Pons (tissue), 1 donor: ENCODE results near the gene ANKRD39.

ENCODE experiments used
- DNase-seq: peaks from one replicate; pipeline ENCODE4 v3.0.0-alpha.2; 2016; ENCODE audit warnings: low spot score

ANKRD39 gene

DNA sequence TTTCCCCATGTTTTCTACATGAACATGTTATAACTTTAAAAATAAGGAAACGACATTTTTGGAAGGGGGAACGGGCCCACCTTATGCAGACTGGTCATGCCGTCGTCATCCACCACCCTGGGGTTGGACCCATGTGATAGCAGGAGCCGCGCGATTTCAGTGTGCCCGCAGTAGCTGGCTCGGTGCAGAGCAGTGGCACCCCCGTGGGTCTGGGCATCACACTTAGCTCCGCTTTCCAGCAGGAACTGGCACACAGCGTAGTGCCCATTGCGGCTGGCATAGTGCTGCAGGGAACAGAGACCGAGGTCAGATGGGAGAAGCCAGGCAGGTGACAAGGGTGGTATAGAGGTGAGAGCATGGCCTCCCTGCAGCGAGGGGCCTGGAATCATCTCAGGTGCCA is 4.5 kb downstream of the ANKRD39 start:
- DNase-seq, result no peak

DNA sequence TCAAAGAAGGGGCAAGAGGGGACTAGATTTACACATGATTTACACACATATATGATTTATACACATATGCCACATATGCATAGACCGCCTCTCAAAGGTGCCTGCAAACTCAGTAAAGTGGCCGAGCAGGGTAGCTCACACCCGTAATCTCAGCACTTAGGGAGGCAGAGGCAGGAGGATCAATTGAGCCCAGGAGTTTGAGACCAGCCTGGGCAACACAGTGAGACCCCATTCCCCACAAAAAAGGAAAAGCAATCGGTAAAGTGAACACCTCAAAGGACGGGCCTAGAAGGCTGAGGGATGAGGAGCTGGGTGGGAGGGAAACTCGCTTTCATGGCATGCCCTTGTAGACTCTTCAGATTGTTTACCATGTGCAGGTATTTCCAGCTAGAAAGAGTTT is 5.1 kb downstream of the ANKRD39 start:
- DNase-seq, result no peak

DNA sequence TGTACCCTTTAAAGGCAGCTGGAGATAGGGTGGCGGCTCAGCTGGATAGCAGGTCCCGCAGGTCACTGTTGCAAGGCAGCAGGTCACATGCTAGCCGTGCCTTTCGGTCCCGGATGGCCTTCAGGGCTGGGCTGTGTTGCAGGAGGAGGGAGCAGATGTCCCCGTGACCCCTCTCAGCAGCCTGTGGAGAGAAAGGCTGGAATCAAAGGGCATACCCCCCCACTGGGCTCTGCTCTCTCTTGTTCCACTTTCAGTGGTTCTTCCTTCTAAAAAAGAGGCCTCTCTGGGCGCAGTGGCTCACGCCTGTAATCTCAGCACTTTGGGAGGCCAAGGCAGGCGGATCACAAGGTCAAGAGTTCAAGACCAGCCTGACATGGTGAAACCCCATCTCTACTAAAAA is 9.6 kb downstream of the ANKRD39 start:
- DNase-seq, result no peak

DNA sequence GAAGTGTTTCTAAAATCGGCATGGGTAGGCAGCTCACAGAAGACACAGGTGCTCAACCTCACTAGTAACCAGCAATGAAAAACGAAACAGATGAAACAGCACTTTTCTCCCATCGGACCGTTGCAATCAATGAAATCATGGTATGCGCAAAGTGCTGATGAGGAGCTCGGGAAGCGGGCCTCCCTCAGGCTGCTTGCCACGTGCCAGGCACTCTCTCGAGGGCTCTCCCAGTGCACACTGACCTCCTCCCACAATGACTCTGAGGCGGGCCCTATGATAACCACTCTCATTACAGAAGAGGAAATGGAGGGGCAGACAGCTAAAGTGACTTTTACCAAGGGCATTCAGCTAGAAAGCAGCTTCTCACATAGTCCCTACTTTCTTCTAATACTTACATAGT is 10.2 kb downstream of the ANKRD39 start:
- no peak for DNase-seq

DNA sequence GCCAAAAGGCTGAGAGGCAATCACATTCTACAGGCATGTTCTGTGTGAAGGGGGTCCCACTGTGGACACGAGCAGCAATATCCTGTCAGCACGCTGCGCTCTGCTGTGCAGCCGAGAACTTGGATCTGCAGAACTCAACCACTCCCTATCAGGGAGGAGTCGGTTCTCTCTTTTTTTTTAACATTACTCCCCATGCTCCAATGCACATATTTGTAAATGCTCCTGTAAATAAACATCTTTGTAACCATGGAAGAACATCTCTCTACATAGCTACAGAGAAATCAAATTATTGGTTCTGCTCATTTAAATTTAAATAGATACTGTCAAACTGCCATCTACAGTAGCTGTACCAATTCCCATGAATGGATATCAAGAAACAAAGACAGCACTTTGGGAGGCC is 11.0 kb downstream of the ANKRD39 start:
- no peak for DNase-seq

DNA sequence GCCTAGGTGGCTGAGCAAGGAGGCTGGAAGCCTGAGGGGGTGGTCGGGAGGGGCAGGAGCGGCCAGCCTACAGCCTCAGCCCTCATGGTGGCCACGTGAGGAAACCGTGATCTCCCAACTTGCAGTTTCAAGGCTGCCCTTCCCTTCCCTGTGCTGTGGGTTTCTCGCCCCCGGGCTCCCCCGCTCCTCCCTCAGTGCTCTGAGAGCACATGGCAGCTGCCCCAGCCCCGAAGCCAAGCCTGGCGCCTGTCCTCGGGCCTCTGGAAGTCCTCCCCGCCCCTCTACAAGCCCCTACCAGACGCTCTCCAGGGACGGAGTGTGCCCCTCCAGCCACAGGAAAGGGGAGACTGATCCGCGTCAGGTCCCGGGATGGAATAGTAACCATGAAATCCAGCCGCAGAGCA is 13.4 kb downstream of the ANKRD39 start:
- no peak for DNase-seq

DNA sequence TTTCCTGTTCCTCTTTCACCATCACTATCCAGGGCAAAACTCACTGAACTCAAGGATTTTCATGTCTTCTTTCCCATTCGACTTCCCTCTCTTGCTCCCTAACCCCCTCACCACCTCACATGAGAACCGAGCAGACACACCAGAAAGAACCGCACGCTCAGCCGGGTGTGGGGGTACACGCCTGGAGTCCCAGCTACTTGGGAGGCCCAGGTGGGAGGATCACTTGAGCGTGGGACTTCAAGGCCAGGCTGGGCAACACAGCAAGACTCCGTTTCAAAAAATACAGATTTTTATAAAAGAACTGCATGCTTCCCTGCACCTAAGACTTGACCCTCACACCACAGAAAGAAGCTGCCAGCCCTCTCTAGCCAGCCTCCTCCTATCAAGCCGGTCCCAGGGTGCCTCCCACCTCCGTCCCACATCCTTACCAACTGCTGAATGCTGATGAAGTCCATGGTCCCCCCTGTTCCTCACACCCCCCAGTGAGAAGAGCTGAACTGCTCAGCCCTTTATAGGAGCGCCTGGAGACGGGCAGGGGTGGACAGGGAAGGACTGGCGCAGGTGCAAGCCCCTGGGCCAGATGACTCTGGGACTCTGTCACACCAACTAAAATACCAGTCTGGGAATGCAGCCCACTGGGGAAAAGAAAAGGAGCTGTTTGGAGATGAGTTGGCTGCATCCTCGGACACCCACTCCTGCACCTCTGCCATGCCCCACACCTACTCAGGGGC is 14.1 kb downstream of the ANKRD39 start, which contains the start of gene ANKRD23:
TSS of gene ANKRD23 (minus strand) at position 484 of the 731 bp plus-strand sequence. CDS start at position 455, 29 bp downstream.
- DNase-seq, result no peak

DNA sequence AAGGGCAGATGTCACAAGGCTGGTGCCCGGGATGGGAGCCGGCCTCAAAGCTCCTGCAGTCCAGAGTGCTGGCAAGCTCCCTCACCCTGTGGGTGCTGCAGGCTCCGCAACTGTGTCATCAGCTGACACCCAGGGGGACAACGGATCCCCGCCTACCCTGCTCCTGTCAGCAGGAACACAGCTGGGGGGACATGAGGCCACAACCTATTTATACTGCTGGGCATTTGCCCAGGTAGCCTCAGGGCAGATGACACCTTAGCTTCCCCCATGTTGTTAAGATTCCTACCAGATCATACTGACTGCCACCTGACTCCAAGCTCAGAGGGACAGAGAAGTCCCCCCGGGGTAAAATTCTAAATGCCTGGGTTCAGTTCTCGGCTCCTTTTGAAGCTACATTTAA is 15.2 kb downstream of the ANKRD39 start:
- no peak for DNase-seq

DNA sequence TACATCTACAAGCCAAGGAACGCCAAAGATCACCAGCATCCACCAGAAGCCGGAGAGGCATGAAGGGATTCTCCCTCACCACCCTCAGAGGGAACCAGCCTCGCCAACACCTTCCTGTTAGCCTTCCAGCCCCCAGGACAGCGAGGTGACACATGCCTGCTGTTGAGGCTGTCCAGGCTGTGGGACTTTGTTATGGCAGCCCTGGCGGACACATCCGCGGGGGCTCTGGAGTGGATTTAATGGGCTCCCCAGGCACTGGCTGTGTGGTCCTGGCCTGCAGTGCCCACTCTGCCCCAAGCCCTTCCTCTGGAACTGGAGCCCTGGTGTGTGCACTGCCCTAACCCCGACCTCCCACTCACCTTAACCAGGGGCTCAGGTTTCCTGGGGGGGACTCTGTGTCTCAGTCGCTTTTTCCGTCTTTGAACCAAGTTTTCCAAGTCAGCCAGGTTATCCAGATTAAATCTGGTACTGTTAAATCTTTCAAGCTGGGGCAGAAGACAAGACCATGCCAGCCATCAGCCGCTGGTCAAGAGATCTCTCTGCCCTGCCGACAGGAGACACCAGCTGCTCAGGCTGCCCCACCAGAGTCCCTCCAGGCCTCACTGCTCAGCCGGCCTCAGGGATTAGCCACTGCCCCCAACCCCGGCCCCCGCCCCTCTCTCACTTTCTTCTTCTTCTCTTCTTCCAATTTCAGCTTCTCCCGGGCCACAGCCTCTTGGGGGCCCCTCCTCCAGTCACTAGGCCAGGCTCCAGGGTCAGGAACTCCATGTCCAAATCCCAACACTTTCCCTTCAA is 15.9 kb downstream of the ANKRD39 start:
- no peak for DNase-seq

DNA sequence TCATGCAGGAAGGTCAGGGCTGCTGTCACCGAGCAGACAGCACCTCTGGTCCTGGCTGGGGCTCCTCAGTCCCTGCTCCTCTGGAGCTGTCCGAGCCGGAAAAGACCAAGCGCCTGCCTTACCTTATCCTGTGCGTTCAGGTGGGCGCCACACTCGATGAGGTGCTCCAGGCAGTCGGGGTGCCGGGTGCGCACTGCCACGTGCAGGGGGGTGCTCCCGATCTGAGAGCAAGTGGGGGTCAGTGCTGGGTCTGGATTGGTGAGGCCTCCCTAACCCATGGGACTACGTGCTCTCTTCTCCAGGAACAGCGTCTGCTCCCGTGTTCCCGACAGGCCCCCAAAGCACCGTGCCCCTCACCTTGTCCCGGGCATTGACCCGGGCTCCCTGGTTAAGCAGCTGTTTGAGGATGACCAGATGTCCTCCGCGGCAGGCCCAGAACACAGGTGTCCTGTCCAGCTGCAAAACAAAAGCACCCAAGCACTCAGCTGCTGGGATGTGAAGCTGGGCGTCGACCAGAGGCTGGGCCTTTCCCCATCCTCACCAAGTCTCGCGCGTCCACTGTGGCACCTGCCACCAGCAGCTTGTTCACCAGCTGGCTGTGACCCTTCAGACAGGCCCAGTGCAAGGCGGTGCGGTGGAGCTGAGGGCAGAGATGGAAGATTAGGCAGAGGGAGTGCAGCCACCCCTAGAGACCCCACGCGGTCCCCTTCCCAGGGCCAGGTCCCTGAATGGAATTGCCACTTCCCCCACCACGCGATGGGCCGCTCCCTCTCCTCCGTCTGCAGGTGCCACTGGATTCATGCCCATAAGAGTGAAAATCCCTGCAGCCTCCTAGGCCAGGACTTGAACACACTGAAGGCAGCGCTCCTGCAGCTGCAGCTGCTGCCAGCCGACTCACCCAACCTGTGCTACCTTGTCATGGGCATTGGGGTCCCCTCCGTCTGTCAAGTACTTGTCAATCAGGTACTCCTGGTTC is 17.7 kb downstream of the ANKRD39 start:
- DNase-seq, result no peak

DNA sequence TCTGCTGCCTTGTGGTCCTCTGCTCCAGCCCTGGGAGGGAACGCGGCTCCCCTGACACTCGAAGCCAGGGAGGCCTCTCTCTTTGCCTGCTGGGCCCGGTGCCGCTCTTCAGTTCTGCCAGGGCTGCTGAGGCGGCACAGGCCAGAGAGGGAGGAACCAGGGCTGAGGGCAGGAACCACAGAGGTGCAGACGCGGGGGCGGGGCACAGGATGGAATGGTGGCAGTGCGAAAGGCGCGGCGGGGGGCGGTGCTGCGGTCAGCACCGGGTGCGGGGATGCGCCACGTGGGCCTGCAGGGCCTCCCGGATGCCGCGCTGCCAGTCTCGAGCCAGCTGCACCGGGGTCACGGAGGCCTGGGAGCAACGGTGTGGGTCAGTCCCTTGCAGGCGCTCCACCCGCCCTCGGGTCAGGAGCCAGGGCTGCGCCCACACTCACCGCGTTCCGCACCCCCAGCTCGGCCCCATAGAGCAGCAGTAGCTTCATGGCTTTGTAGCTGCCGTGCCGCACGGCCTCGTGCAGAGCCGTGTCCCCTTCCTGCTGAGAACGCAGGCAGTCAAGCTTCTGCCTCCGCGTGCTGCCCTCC is 18.4 kb downstream of the ANKRD39 start:
- DNase-seq, result no peak

DNA sequence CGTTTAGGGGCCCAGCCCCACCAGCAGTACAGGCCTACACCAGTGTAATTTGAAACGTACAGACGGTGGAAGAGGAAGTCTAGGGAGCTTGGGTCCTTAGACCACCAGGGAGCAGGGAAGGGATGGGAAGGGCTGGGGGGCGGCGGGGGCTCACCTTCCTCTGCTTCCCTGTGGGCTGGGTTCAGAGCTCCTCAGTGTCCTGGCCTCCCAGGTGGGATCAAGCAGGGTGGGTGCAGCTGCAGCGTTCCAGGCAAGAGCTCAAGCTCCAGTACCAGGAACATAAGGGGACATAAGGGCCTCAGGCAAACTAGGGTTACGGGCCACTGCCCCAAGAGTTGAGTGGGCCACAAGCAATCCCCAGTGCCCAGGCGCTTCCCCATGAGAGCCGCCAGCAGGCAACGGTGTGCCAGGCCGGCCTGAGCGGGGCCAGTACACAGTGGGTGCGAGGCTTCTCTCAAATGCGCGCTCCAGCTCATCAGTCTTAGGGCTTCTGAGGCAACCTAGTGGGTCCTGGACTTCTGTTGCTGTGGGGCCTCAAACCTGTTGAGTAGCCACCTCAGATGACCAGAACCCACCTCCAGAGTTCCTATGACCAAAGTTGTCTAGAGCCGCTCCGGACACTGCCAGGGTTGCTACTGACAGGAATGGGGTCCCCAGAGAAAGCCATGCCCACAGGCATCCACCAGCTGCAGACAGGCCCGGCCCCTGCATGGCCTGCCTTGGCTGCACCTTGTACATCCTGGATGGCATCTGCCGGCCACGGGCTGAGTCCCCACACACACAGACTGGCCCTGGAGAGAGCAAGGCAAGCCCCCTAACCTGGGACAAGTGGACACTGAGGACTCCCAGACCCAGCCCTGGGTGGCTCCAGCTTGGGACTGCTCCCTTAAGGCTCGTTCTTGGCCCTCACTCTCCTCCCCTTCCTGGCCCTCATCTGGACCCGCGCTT is 19.2 kb downstream of the ANKRD39 start:
- DNase-seq, result no peak

DNA sequence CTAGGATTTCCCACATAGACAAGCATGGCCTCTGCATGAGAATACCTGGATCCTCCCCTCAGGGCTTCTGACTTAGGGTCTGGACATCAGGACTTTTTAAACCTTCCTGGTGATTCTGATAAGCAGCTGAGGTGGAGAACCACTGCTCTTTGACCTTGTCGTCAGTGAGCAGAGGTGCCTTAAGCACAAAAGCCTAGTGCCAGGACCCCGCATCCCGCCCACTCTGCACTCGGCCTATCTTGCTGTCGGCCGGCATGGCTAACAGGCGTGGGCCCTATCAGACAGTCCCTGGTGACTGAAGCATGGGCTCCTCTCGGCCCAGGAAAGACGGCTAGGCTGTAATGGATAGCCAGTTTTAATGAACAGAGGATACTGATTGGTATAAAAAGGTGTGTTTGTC is 20.2 kb downstream of the ANKRD39 start:
- DNase-seq, result no peak

DNA sequence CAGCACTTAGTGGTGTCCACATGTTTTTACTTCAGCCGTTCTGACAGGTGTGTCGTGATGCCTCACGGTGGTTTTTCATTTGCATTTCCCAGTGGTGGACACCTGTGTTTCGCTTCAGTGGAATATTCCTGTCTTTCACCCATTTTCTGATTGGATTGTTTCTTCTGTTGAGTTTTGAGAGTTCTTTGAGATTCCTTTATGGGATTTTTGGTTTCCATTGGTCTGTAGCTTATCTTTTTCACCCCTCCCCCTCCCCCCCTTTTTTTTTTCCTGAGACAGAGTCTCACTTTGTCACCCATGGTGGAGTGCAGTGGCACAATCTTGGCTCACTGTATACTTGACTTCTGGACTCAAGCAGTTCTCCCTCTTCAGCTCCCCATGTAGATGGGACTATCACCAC is 22.0 kb downstream of the ANKRD39 start:
- DNase-seq, result no peak

DNA sequence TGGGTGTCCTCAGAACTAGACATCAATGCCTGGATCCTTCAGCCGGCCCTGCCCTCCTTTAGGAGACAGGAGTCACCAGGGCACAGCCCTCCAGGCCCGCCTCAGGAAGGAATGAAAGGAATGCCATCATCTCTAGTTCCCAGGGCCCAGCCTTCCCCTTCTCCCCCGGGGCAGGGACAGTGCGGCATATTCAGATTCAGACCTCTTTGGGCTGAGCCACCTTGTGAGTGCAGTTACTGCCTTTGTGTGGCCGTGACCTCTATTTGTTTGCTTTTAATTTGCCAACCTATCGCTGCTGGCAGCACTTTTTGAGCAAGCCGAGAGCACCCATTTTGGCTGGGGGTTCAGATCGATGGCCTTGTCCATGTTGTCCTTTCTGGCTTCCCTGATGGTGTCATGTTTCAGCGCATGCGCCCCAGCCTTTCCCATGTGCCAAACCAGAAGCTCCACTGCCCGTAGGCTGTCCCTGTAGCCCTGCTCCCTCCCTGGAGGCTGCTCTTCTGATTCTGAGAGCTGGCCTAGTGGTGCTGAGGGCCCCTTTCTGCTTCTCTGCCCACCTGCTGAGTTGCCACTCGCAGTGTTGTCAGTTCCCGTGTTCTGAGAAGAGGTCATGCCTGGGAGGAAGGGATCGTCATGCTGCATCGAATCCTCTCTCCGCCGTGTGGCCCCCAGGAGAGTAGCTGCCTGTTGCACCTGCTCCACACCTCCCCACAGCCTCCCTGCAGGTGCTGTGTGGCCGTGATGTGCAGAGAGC is 24.9 kb downstream of the ANKRD39 start:
- no peak for DNase-seq

DNA sequence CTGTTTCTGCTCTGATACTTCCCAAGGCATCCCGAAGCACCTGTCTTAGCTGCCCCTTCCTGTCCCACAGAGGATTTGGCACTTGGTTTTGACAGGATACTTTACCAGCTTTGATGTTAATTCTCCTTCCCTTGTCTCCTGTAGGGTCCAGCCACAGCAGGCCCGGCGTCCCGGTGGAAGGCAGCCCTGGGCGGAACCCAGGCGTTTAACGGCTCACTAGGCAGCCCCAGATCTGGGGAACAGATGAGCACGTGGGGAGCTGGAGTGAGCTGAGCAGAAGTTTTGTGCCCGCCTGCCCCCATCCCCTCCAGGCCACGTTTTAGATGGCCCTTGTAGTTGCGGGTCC is 25.4 kb downstream of the ANKRD39 start:
- no peak for DNase-seq

DNA sequence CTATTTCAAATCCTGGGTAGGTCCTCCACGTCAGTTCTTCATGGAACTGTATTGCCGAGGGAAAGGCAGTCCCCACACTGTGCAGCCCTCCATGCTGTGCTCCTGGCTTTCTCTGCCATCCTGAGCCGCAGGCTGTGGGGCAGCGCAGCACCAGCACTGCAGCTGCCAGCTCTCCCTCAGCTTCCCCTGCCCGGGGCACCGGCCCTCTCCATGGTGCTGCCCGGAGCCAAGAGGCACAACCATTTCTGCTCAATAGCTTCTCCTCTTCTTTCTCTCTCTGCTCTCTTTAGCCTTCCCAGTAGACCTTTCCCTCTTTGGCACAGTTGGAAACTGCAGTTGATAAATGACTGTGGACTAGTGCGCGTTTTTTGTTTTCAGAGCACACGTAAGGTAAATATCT is 26.1 kb downstream of the ANKRD39 start:
- no peak for DNase-seq

DNA sequence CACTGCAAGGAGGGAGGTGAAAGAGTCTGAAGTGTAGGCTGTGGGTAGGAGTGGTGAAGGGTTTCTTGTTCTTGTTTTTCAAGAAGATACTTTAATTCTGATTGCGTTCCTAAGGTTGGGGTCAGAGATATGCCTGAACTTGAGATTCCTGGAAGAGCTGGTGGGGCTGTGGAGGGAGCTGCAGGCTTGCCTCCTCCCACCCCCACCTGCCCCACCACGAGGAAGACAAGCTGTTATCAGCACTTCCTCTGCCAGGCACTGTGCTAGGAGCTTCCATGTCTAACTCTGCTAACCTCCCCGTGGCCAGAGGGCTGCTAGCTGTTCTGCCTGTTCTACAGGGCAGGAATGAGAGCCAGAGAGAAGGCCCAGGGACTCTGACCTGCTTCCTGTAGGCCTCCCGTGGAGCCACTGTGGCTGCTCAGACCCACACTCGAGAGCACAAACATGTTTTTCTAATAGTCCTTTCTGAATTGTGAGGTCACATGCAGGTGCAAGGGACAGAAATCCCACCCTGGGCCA is 27.7 kb downstream of the ANKRD39 start:
- no peak for DNase-seq

DNA sequence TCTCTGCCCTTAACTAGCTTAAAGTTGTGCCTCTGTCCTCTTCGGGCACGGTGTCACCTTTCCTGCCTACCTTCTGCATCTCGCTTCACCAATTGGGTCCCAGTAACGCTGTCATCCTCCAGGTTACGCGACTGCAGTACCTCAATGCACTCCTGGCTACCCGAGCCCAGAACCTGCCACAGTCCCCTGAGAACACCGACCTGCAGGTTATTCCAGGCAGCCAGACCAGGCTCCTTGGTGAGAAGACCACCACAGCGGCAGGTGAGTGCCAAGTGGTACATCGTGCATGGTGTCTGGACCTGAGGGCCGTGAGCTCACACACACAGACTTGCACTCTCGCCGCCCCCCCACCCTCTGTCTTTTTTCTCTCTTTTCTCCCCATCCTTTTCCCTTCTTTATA is 28.9 kb downstream of the ANKRD39 start:
- DNase-seq, result no peak

DNA sequence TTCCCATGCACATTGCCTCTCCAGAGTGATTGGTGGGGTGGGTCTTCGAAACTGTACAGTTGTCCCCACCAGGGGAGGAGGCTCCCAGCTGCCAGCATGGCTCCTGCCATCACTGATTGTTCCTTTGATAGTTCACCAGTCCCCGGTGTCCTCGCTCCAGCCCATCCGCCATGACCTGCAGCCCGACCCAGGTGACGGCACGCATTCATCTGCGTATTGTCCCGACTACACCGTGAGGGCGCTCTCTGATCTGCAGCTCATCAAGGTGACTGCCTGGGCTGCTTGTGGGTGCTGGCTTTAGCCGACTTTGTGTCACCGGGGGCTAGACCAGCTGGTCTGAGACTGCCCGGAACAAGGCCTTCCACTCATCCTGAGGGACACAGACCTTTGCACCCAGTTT is 29.4 kb downstream of the ANKRD39 start:
- no peak for DNase-seq
